NAMALWA (cell line): ENCODE results near the gene S100A13.
"Not testable (repeated sequence)": the region's sequence is repeated elsewhere in the genome, so short reads cannot be mapped to it uniquely, and the experiment has no call there.

ENCODE experiments used
- DNase-seq: peaks from one replicate; pipeline ENCODE4 v3.0.0-alpha.2; 2015; ENCODE audit warnings: low spot score

The S100A13 gene

GRCh38 chr1:153648000-153648643, 20.8 kb upstream of the S100A13 start:
- DNase-seq = no peak

GRCh38 chr1:153647346-153647714, 20.0 kb upstream of the S100A13 start:
- no peak for DNase-seq

- no peak for DNase-seq
These were observed 19.5 kb upstream of the S100A13 start for GRCh38 chr1:153646672-153647345.

GRCh38 chr1:153643816-153644215, 16.5 kb upstream of the S100A13 start:
- no peak for DNase-seq

GRCh38 chr1:153643100-153643499, 15.8 kb upstream of the S100A13 start:
- DNase-seq = no peak

- DNase-seq = no peak
These were observed 14.9 kb upstream of the S100A13 start for GRCh38 chr1:153642161-153642560.

- DNase-seq = no peak
These were observed 13.6 kb upstream of the S100A13 start for GRCh38 chr1:153640861-153641260.

- not testable (repeated sequence) for DNase-seq
These were observed 12.9 kb upstream of the S100A13 start for GRCh38 chr1:153640213-153640612.

- DNase-seq = no peak
These were observed 12.0 kb upstream of the S100A13 start for GRCh38 chr1:153639280-153639679.

- DNase-seq = no peak
These were observed 11.0 kb upstream of the S100A13 start for GRCh38 chr1:153638261-153638660.

GRCh38 chr1:153636312-153636711, 9.0 kb upstream of the S100A13 start:
- DNase-seq = no peak

- no peak for DNase-seq
These were observed 8.6 kb upstream of the S100A13 start for GRCh38 chr1:153635872-153636271.

- peak; percentile 100 for DNase-seq
These were observed 6.7 kb upstream of the S100A13 start, which contains the start of gene CHTOP for GRCh38 chr1:153633754-153634665. Gene CHTOP (plus strand): TSS chr1:153634066. CDS start chr1:153636589, 2,523 bp downstream.

GRCh38 chr1:153633161-153633753, 6.0 kb upstream of the S100A13 start:
- no peak for DNase-seq

GRCh38 chr1:153631047-153632022, 4.0 kb upstream of the S100A13 start:
- DNase-seq = no peak

- DNase-seq = no peak
These were observed 3.1 kb upstream of the S100A13 start for GRCh38 chr1:153630384-153630783.

GRCh38 chr1:153629971-153630370, 2.7 kb upstream of the S100A13 start:
- no peak for DNase-seq

- no peak for DNase-seq
These were observed 2.0 kb upstream of the S100A13 start for GRCh38 chr1:153629343-153629665.

GRCh38 chr1:153628638-153629342, 1.5 kb upstream of the S100A13 start:
- DNase-seq = no peak
